Peyer's patch (tissue), 4 donors: Measurements from ENCODE around the gene OBSL1. TPM values are rescaled to one million over a fixed set of nuclear protein-coding genes. Genes with fewer than 3 reads are reported as not detected.

Experiments
- DNase-seq, 3 donors: peaks; one replicate each; pipeline ENCODE4 v3.0.0-alpha.2; 2017 to 2019
- H3K27ac ChIP-seq, 4 donors: fragments of 200-600 bp; sonication (generic); one replicate each; pipeline ENCODE4 v1.5.1; 2016 to 2019
- H3K27me3 ChIP-seq, 2 donors: fragments of 200-600 bp; sonication (generic); one replicate each; pipeline ENCODE4 v1.5.1; 2019
- H3K36me3 ChIP-seq, 3 donors: fragments of 200-600 bp; sonication (generic); one replicate each; pipeline ENCODE4 v1.5.1; 2016 to 2019
- H3K4me1 ChIP-seq, 4 donors: fragments of 200-600 bp; sonication (generic); one replicate each; pipeline ENCODE4 v1.5.1; 2016 to 2019
- H3K4me3 ChIP-seq, 4 donors: fragments of 200-600 bp; sonication (generic); 1 replicate in 3 of 4; 2 replicates in 1 of 4; pipeline ENCODE4 v1.5.1; 2016 to 2019; ENCODE audit warnings: mild to moderate bottlenecking in 1 of 4
- H3K9me3 ChIP-seq, 4 donors: fragments of 200-600 bp; sonication (generic); one replicate each; pipeline ENCODE4 v1.5.1; 2016 to 2019; ENCODE audit warnings: mild to moderate bottlenecking in 1 of 4
- POLR2A ChIP-seq, 2 donors: fragments of 450-650 bp; IDR thresholded peaks; one replicate each; pipeline ENCODE4 v1.5.1; 2017; ENCODE audit warnings: antibody characterized with exemption in 2 of 2, mild to moderate bottlenecking in 2 of 2, moderate library complexity in 2 of 2
- total RNA-seq, 4 donors: library from RNA; depleted of rRNA; stranded (reverse); fragments of >200 nt; gene quantifications; one replicate each; pipeline ENCODE4 v1.1.0, GENCODE V29; 2016
- TF ChIP-seq, protein P1 (sequence below), 6 experiments: fragments of 450-650 bp in 4 of 6; fragments of 200-600 bp in 2 of 6; sonication (generic) in 1 of 6; IDR thresholded peaks; one replicate each; pipeline ENCODE4 v1.5.1; 2017 to 2019; ENCODE audit warnings: antibody characterized with exemption in 6 of 6, mild to moderate bottlenecking in 3 of 6, moderate library complexity in 1 of 6

Gene OBSL1
- total RNA-seq, 4 donors from 2014 or later, result 7.5 to 43.7 (median 21.2) TPM

DNA sequence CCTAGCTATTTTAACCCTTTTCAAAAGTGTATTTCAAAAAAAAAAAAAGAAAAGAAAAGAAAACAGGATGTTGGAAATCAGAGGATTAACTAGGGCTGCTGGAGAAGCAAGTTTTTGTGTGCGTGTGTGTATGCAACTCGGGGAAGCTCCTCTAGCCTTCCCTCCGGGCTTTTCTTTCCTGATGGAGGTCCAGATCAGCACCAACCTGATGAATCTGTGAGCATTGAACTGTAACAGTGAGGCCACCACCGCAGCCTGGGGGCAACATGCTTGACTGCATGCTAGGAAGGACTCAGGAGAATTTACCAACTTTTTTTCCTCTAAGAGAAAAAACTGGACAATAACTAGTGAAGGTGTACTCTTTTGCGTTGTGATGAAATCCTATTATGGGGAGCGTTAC, 2.3 kb downstream of the OBSL1 start:
- Histone ChIP-seq H3K4me1 (peaks cover 0 to 10% (median 0%) of the 10 kb centered on the region in 4 donors), H3K4me3 (no peak overlapping the region), H3K9me3 (no peaks in the 10 kb centered on the region), H3K27me3 (peaks cover 0 to 4% of the 10 kb centered on the region in 2 donors), H3K36me3 (no peaks in the 10 kb centered on the region), H3K27ac (no peak overlapping the region)
- DNase-seq, result no peak
- no peak for TF ChIP-seq POLR2A (IDR thresholded peaks at IDR 0.05)
- TF ChIP-seq, protein P1, sequence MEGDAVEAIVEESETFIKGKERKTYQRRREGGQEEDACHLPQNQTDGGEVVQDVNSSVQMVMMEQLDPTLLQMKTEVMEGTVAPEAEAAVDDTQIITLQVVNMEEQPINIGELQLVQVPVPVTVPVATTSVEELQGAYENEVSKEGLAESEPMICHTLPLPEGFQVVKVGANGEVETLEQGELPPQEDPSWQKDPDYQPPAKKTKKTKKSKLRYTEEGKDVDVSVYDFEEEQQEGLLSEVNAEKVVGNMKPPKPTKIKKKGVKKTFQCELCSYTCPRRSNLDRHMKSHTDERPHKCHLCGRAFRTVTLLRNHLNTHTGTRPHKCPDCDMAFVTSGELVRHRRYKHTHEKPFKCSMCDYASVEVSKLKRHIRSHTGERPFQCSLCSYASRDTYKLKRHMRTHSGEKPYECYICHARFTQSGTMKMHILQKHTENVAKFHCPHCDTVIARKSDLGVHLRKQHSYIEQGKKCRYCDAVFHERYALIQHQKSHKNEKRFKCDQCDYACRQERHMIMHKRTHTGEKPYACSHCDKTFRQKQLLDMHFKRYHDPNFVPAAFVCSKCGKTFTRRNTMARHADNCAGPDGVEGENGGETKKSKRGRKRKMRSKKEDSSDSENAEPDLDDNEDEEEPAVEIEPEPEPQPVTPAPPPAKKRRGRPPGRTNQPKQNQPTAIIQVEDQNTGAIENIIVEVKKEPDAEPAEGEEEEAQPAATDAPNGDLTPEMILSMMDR (IDR thresholded peaks at IDR 0.05), result no peak

DNA sequence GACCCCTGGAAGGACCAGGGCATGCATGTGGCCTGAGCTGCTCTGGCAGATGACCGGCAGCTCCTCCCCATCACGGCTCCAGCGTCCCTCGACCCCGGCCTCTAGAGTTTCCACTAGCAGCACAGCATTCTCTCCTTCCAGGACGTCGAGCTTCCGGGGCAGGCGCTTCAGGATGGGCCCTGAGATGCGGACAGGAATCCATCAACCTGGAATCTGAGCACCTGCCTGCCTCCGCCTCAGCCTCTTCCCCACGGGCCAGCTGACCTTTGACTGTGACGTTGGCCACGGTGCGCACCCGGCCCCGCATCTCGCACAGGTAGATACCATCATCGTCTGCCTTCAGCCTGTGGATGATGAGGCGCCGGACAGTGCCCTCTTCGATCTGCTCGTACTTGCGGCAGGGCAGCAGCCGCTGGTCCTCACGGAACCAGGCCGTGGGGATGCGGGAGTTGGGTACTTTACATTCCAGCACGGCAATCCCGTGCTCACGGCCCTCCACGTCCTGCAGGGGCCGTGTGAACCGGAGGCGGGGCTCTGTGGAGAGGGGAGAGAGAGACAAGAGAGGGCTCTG, 3.5 kb downstream of the OBSL1 start:
- H3K27me3 ChIP-seq, result peaks cover 0 to 4% of the 10 kb centered on the region in 2 donors
- no peaks in the 10 kb centered on the region for H3K9me3 ChIP-seq
- H3K27ac ChIP-seq, result no peak overlapping the region
- DNase-seq, result no peak
- H3K36me3 ChIP-seq, result no peaks in the 10 kb centered on the region
- H3K4me1 ChIP-seq, result peaks cover 0 to 10% (median 0%) of the 10 kb centered on the region in 4 donors
- no peak overlapping the region for H3K4me3 ChIP-seq
- no peak for TF ChIP-seq POLR2A (IDR thresholded peaks at IDR 0.05)
- TF ChIP-seq, protein P1 (IDR thresholded peaks at IDR 0.05), result no peak

DNA sequence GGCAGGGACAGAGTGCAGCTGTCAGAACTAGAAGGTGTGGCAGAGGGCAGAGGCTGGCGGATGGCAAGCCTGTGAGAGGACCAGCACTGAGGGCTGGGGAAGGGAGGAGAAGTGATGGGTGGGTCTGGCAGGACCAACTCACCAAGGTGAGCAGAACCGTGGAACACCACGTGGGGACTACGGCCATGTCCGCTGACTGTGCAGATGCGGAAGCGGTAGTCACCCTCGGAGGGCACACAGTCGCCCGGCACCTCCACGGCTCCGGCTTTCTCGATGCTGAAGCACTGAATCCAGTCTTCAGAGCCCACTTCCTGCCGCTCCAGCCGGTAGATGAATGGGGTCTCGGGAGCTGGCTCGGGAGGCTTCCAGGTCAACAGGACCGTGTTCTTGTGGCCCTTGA, 4.2 kb downstream of the OBSL1 start:
- TF ChIP-seq POLR2A (IDR thresholded peaks at IDR 0.05), result no peak
- TF ChIP-seq, protein P1 (IDR thresholded peaks at IDR 0.05), result no peak
- no peaks in the 10 kb centered on the region for H3K36me3 ChIP-seq
- H3K9me3 ChIP-seq, result no peaks in the 10 kb centered on the region
- H3K27ac ChIP-seq, result no peak overlapping the region
- H3K4me3 ChIP-seq, result no peak overlapping the region
- H3K4me1 ChIP-seq, result peaks cover 0 to 10% (median 0%) of the 10 kb centered on the region in 4 donors
- no peak for DNase-seq
- peaks cover 0 to under 1% of the 10 kb centered on the region in 2 donors for H3K27me3 ChIP-seq

DNA sequence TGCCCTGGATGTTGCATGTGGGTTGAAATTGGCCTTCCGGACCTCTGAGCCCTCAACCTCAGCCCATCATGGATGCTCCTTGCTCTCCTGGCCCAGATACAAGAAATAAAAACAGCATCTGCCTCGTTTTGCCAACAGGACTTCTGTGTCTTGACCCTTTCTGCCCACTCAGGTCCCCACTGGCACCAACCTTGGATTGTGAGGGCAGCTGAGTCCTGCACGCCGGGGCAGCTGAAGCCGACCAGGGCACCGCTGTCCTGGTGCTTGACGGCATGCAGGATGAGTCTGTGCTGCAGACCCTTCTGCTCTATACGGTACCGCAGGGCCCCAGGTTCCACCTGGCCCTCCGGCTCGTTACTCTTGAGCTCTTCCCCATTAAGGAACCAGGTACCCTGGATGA, 4.7 kb downstream of the OBSL1 start:
- no peak for DNase-seq
- TF ChIP-seq POLR2A (IDR thresholded peaks at IDR 0.05), result no peak
- TF ChIP-seq, protein P1 (IDR thresholded peaks at IDR 0.05), result no peak
- Histone ChIP-seq H3K9me3 (no peaks in the 10 kb centered on the region), H3K27ac (no peak overlapping the region), H3K4me3 (no peak overlapping the region), H3K27me3 (no peaks in the 10 kb centered on the region), H3K36me3 (no peaks in the 10 kb centered on the region), H3K4me1 (peaks cover 0 to 10% (median 0%) of the 10 kb centered on the region in 4 donors)

DNA sequence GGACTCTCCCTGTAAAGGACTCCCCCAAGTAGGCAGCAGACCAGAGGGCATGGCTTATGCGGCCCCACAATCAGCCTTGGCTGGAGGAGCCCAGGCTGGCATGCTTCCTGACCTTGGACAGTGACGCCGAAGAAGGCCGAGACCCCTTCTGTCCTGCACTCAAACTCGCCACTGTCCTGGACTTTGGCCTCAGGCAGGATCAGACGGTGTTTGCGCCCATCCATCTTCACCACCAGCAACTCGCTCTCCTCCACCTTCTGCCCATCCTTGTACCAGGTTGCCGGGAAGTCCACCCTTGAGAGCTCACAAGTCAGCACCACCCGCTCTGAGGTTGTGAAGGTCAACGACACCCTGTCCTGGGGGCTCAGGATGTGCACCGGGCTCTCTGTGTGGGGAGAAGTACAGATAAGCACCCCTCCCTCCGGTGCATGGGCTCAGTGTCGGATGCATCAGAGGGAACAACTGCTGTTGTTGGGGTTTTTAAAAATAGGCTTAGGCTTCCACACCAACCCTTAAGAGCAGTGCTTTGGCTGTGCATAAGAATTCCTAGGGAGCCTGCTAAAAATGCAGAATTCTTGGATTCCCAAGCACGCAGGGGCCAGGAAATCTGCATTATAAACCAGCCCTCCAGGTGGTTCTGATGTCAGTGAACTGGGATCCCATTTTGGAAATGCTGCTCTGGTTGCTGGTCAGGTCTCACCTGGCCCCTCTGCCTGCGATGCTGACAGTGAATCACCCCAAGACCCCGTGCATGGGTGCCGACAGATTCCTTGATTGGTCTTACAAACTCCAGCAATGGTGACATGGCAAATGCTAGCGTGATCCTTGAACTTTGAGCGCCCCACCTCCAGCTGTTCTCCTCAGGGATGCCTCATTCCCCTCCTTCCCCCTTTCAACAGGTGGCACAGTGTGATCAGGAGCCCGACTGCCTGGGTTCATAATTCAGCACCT, 5.9 kb downstream of the OBSL1 start:
- no peak overlapping the region for H3K27ac ChIP-seq
- H3K36me3 ChIP-seq, result no peaks in the 10 kb centered on the region
- no peaks in the 10 kb centered on the region for H3K9me3 ChIP-seq
- no peak overlapping the region for H3K4me3 ChIP-seq
- H3K4me1 ChIP-seq, result peaks cover 0 to 3% (median 0%) of the 10 kb centered on the region in 4 donors
- H3K27me3 ChIP-seq, result no peaks in the 10 kb centered on the region
- TF ChIP-seq, protein P1 (IDR thresholded peaks at IDR 0.05), result no peak
- TF ChIP-seq POLR2A (IDR thresholded peaks at IDR 0.05), result no peak
- DNase-seq, result no peak
